NCI-H1694 treated with DMSO at 0.1 percent for 48 hours (cell line): ENCODE measurements around the gene PANX2.

Experiments
- DNase-seq: peaks from one replicate; lab custom pipeline; 2025; lab: John Stamatoyannopoulos, UW

PANX2 gene

DNA sequence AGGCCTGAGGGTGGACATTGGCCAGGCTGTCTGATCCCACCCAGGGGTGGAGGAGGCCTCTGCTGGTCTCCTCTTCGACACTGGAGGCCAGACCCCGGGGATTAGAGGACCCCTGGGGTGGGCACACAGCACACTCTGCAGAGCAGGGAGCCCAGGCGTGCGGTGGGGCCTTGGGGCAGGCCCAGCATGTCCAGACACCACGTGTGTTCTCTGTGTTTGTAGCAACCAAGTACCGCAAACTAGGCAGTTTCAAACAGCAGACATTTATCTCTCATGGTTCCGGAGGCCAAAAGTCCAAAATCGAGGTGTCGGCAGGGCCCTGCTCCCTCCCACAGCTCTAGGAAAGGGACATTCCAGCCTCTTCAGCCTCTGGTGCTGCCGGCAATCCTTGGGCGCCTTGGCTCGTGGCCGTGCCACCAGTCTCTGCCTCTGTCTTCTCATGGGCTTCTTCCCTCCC is 1.5 kb downstream of the PANX2 start:
- DNase-seq, result no peak

DNA sequence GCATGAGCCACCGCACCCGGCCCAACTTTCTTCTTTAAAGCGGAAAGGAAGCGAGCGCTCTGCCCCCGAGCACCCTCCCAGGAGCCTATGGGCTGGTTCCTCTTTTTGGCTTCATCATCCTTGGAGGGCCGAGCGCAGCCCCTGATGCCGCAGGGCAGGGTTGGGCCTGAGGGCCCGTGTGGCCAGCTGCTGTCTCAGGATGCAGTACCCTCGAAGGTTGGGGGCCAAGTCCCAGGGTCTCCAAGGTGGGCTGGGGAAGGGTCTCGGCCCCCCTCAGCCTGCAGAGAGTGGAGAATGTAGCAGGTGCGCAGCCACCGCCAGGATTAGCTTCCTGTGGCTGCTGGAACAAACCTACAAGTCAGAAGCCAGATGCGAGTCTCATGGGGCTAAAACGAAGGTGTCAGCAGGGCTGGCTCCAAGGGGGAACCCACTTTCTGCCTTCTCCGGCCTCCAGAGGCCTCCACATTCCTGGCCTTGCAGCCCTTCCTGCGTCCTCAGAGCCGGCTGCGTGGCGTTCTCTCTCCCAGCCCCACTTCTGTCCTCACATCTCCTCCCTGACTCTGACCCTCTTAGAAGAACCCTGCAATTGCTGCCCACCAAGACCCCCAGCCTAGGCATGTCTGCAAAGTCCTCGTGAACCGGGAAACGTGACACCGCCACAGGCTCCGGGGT is 2.9 kb downstream of the PANX2 start:
- no peak for DNase-seq

DNA sequence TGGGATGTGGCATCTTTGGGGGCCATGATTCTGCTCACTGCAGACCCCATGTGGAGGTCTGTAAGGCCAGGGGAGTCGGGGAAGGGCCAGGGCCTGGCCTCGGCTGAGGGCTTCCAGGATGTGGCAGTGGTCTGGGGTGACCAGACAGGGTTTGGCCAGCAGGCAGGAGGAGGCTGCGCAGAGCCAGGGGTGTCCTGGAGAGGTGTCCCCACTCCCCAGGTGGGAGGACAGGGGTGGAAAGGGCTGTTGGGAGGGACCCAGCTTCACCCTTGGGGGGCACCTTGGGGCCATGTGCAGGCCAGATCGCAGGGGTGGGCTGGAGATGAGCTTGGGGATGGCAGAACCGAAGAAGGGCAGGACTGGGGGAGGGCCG is 3.4 kb downstream of the PANX2 start:
- no peak for DNase-seq

DNA sequence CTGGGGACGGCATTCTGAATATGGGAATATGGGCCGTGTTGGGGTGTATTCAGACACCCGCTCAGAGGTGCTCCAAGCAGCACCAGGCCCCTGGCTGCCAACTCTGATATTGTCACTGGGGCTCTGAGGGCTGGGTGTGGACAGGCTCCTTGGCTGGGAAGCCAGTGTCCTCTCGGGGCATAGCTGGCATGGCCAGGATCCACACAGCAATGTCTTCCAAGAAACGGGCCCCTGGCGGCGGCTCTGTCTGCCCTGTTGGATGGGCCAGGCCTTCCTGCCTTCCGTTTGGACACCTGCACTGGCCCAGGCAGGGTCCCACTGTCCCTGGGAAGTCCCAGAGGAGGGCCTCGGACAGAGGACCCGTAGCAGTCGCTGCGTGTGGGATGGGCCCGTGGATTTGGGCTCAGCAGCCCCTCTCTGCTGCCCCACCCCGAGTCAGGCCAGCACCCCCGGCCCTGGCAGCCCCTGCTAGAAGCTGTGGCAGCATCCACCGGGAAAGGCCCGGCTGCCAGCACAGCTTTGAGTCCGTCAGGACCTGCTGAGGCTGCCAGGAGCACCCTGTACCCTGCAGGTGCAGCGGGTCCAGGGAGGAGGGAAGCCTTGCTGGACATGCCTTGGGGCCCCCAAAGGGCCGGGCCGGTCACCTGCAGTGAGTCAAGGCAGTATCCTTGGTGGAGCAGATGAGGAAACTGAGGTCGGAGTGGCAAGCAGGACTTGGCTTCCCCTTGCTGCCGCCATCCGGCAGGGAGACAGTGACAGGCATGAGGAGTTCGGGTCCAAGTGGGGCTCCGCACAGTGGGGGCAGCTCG is 4.1 kb downstream of the PANX2 start:
- DNase-seq, result no peak

DNA sequence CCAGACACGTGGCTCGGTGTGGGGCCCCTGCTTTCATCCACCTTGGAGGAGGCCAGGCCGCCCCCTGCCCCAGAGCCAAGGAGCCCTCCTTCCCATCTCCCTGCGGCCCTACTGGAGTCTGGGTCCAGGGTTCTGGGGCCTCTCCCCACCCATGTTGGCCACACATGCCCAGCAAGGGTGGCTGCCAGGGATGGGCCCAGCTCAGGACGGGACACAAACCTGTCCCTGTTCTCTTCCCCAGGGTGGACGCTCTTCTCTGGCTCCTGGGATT is 4.6 kb downstream of the PANX2 start:
- no peak for DNase-seq

DNA sequence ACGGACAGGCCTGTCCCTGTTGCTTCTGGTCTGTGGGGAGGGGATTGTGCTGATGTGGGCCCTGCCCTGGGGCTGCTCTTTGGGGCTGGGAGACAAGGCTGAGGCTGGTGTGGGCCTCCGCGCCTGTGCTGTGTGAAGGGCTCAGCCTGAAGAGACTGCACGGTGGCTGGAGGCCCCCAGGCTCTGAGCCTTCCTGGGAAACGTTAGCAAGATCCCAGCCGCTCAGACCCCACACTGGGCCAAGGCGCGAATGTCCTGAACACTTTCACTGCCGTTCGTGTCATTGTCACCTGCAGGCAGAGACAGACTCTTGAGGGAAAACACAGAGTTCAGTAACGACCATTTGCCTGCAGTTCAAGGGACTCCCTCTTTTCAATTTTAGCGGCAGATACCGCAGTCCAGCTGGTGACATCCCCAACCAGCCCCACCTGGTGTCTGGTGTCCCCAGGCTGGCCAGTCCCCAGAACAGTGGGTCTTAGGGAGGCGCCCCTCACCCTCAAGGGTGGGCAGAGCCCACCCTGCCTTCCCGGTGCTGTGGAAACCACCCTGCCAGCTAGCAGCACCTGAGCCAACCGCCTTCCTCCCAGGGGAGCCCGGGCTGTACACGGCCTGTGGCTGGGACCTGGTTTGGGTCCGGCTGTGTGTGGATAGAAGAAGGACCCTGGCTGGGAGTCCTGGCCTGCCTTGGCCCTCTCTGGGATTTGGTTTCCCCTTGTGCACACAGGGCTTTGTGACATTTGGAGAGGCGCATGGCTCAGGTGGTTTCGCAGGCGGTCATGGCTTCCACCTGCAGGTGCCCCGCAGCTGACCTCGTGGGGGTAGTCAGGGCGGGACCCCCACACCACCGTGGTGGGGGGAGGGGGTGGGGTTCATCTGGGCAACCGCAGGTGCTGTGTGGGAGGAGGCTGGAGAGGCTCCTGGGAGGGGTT is 5.7 kb downstream of the PANX2 start:
- no peak for DNase-seq

DNA sequence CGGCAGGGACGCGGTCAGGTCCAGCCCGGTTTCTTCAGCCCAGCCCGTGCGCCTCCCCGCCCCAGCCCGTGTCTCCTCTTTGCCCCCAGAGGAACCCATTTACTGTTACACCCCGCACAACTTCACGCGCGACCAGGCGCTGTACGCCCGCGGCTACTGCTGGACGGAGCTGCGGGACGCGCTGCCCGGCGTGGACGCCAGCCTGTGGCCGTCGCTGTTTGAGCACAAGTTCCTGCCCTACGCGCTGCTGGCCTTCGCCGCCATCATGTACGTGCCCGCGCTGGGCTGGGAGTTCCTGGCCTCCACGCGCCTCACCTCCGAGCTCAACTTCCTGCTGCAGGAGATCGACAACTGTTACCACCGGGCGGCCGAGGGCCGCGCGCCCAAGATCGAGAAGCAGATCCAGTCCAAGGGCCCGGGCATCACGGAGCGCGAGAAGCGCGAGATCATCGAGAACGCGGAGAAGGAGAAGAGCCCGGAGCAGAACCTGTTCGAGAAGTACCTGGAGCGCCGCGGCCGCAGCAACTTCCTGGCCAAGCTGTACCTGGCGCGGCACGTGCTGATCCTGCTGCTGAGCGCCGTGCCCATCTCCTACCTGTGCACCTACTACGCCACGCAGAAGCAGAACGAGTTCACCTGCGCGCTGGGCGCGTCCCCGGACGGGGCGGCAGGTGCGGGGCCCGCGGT is 6.5 kb downstream of the PANX2 start:
- DNase-seq, result no peak

DNA sequence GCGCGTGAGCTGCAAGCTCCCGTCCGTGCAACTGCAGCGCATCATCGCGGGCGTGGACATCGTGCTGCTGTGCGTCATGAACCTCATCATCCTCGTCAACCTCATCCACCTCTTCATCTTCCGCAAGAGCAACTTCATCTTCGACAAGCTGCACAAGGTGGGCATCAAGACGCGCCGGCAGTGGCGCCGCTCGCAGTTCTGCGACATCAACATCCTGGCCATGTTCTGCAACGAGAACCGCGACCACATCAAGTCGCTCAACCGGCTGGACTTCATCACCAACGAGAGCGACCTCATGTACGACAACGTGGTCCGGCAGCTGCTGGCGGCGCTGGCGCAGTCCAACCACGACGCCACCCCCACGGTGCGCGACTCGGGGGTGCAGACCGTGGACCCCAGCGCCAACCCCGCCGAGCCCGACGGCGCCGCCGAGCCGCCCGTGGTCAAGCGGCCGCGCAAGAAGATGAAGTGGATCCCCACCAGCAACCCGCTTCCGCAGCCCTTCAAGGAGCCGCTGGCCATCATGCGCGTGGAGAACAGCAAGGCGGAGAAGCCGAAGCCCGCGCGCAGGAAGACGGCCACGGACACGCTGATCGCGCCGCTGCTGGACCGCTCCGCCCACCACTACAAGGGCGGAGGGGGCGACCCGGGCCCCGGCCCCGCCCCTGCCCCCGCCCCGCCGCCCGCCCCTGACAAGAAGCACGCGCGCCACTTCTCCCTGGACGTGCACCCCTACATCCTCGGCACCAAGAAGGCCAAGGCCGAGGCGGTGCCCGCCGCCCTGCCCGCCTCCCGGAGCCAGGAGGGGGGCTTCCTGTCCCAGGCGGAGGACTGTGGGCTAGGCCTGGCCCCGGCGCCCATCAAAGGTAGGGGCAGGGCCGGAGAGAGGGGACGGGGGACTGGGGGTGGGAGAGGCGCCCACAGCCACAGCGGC is 7.3 kb downstream of the PANX2 start:
- DNase-seq, result no peak

DNA sequence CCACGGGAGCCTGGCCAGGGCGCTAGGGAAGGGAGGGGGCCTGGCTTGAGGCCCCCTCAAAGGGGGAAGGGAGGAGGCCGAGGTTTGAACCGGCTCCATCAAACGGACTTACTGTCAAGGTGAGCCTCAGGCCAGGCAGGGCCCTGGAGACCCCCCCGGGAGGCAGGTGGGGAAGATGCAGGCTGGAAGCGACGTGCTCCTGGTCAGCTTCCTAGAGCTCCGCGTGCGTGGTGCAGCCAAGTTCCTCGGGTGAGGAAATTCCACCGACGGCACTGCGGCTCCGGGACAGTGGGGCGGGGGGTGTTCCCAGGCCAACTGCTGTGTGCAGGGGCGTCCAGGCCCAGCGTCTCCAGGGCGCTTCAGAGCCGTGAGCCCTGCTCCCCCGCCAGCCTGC is 7.9 kb downstream of the PANX2 start:
- DNase-seq, result no peak

DNA sequence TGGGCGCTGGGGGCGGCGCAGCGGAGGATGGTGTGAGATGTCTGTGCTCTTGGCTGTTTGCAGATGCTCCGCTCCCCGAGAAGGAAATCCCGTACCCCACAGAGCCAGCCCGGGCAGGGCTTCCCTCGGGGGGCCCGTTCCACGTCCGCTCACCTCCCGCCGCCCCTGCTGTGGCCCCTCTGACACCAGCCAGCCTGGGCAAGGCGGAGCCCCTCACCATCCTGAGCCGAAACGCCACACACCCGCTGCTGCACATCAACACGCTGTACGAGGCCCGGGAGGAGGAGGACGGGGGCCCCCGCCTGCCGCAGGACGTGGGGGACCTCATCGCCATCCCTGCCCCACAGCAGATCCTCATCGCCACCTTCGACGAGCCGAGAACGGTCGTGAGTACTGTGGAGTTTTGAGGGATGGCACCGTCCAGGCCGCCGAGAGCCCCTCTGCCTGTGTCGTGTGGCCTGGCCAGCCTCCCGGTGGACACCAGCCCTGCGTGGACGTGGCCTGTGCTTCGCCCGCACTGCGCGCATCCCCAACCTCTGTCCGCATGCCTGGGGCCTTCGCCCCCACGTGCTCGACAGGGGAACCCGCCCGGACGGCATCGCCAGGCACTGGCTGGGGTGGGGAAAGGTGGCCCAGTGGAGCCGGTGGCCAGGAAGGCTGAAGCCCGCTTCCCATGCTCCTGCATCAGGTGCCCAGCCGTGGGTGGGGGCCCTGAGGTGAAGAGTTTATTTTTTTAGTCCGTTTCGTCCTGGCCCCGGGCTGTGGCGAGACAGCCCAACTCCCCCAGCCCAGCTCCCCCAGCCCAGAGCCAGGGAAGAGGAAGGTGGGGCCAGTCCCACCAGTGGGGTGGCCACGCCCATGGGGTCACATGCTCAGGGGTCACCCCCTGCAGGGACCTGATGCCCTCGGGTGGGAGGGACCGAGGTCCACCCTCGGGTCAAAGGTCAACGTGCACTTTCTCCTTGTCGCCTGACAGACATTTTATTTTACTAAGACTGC is 8.6 kb downstream of the PANX2 start:
- no peak for DNase-seq

DNA sequence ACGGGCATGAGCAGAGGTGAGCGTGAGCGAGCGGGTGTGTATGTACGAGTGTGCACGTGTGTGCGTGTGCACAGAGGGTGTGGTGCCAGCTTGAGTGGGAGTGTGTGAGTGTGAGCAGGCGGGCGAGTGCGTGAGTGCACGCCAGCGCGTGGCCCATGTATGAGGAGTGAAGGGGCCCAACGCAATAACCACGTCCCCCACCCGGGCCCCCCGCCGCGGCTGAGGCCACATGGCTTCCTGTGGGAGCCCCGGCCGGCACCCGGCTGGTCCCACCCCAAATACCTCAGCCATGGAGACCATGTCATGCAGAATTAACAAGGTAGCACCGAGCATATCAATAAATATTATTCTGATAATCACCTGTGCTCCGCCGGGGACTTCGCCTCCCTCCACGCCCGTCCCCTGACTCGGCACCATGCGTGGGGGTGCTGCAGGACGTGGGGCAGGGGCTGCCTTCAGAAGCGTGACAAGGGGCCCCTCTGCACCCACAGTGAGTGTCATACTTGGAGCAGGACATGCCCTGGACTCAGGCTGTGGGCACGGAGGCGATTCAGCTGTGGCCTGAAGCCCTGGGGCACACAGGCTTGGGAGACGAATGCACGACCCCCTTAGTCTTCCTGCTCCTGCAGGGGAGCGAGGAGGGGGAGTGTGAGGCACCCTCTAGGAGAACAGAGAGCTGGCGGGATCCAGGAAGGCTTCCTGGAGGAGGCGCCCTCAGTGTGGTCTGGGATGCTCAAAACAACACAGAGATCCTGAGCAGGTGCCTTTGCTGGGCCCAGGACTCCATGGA is 9.6 kb downstream of the PANX2 start:
- no peak for DNase-seq

DNA sequence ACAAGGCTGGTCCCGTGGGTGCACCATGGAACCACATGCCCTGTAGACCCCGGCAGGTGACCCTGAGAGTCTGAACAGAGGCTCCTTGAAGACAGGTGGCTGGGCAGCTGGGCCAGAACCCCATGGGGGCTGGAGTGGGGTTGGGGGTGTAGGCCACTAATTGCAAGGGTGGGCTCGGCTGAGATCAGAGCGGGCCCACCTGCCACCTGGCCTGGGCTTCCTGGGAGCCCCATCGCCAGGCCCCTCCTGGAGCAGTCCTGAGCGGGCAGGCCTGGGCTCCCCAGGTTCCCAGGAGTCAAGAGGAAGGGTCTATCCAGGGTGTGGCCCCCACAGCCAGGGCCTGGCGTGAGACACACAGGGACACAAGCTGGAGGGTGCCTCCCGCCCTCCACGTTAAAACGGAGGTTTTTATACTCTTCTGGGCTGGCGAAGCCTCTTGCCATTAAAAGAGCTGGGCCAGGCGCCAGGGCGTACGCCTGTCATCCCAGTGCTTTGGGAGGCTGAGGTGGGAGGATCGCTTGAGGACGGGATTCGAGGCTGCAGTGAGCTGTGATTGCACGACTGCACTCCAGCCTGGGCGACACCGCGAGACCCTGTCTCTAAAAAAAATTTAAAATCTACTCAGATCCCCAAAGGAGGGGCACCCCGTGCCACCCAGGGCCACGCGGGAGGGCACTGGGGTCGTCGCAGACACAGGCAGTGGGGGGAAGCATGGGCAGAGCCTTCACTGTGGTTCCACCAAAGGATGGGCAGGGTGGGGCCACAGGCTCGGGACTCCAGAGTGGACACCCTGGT is 10.4 kb downstream of the PANX2 start:
- DNase-seq, result no peak

DNA sequence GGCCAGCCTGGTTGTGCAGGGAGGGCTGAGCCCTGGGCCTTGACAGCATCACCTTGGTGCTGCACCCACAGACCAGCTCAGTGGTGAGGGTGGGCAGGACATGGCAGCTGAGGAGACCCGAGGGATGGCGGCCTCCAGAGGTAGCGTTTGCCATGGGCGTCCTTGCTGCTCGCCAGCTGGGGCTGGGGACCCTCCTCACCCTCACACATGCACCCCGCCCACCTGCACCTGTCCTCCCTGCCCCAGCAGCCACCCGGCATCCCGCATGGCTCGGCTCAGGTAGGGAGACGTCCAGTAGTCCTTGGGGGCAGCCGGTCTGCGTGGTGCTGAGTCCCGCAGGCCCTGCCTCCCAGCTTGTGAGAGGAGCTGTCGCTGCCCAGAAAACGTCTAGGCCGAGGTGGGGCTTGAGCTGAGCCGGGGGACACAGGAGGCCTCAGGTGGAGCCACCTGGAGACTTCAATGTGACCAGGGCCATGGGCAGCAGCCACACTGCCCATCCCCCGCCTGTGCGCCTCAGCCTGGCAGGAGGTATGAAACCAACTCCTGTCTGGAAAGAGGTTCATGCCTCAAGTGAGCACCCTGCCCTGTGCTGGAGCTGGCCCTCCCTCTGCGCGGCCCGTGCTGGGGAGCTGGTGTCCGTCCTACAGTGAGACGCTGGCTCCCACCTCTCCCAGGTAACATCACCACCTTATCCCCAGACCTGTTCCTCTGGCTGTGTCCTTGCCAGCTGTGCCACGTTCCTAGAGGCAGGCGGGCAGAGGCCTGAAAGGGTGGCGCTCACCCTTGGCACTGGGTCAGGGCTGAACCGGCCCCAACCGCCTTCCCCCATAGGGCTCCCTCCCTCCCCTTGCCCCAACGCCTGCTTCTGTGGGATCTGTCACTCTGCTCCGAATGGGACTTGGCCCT is 11.9 kb downstream of the PANX2 start:
- no peak for DNase-seq

DNA sequence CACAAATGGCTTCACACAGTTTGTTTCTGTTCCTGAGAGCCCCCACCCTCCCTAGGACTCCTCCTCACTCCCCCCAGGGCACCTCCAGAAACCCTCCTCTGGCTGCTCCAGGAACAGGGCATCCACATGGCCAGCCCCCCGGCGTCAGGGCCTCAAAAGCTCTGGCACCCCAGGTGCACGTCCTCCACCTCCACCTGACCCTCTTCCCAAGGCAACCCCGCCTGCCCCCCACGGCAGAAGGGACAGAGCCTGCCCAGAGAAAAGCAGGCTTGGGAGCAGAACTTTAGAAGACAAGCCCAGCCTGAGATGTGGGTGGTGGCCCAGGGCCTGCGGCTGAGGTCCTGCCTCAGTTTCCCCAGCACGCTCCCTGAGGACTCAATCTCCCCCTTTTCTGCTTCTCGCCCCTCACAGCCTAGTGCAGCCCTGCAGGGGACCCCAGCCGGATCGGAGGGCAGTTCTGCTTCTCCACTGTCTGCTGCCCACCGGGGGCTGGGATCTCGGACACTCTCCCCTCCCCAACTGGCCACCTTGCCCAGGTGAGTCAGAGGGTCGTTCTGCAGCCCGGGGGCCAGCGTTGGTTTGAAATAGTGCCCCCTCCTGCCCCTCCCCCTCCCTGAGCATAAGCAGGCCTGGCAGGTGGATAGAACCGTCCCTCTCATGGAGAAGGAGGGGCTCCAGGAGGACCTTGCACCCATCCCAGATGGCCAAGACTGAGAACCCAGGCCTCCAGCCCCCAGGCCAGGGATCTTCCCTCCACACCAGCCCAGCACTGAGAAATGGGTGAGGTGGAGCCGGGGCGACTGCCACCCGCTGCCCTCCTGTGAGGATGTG is 12.8 kb downstream of the PANX2 start:
- DNase-seq, result no peak

DNA sequence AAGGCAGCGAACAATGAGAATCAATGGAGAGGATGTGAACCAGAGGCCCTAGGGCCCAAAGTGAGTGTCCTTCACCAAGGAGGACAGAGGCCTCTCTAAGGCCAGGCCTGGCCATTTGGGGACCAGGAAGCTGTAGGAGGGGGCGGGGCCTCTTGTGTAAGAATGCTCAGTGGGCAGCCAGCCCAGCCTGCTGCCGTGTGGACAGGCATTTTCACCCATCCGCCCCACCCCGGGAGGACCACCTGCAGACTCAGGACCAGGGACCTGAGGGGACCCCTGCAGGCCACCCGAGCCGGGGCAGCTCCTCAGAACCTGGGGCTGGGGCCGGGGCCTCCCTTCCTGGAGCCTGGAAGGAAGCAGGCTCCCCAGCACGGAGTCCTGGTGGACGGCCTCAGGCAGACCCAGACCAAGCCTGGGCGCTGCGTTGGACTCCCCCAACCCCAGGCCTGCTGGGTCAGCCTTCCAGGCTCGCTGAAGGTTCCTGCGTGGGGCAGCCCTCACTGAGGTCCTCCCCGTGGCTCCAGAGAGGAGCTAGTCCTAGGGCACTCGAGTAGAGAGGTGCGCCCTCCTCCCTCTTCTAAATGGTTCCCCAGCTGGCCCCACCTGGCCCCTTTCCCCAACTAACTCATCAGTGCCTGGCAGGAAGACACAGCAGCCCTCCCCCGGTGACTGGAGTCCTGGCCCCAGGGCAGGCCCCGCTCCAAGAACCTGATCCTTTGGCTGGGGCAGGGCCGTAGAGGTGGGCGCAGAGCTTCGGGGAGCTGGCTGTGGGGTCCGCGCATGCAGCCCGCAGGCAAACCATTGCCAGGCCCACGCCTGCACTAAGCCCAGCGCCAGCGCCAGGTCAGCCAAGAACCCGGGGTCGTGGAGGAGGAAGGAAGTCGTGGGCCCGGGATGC is 13.7 kb downstream of the PANX2 start:
- DNase-seq, result no peak
